Neural cell (in vitro differentiated cells): Measurements from ENCODE around the gene EXOC4. TPM values are rescaled to one million over a fixed set of nuclear protein-coding genes. Genes with fewer than 3 reads are reported as not detected.

Experiments
- H2AFZ ChIP-seq: fragments of 200-600, 300-800 bp; sonication (generic), shearing (Covaris generic); 2 replicates; pipeline ENCODE4 v1.6.0; 2014; ENCODE audit warnings: low read depth, mild to moderate bottlenecking, antibody characterized with exemption, low read length, moderate library complexity
- H3F3A ChIP-seq: fragments of 200-600 bp; shearing (Covaris generic); 2 replicates; pipeline ENCODE4 v1.6.1; 2016; ENCODE audit warnings: mild to moderate bottlenecking, moderate library complexity, mixed read lengths, antibody characterized with exemption, low read length; ENCODE audit not compliant: insufficient read depth, poor library complexity, severe bottlenecking
- H3K27ac ChIP-seq: fragments of 200-600, 300-800 bp; sonication (generic), shearing (Covaris generic); 2 replicates; pipeline ENCODE4 v1.5.1; 2014; ENCODE audit warnings: mild to moderate bottlenecking, low read length, moderate library complexity
- H3K27me3 ChIP-seq: fragments of 300-800, 200-600 bp; sonication (generic), shearing (Covaris generic); 2 replicates; pipeline ENCODE4 v1.6.0; 2014; ENCODE audit warnings: mild to moderate bottlenecking, low read depth, low read length, moderate library complexity; ENCODE audit not compliant: insufficient read depth
- H3K36me3 ChIP-seq: fragments of 300-800, 200-600 bp; sonication (generic), shearing (Covaris generic); 2 replicates; pipeline ENCODE4 v1.5.1; 2014; ENCODE audit warnings: mild to moderate bottlenecking, antibody characterized with exemption, low read length, moderate library complexity; ENCODE audit not compliant: insufficient read depth
- H3K4me2 ChIP-seq: fragments of 300-800, 200-600 bp; sonication (generic), shearing (Covaris generic); 2 replicates; pipeline ENCODE4 v1.6.0; 2014; ENCODE audit warnings: mild to moderate bottlenecking, low read length
- H3K4me3 ChIP-seq: fragments of 300-800, 200-600 bp; sonication (generic), shearing (Covaris generic); 2 replicates; pipeline ENCODE4 v1.5.1; 2014; ENCODE audit warnings: mild to moderate bottlenecking, low read length, moderate library complexity
- H3K79me2 ChIP-seq: fragments of 200-600 bp; shearing (Covaris generic); replicated peaks from 2 replicates; pipeline ENCODE4 v1.6.0; 2014; ENCODE audit warnings: mild to moderate bottlenecking, low read length, moderate library complexity; ENCODE audit not compliant: insufficient read depth
- H3K9ac ChIP-seq: fragments of 300-800, 200-600 bp; sonication (generic), shearing (Covaris generic); 2 replicates; pipeline ENCODE4 v1.6.1; 2016; ENCODE audit warnings: mild to moderate bottlenecking, low read length, mixed read lengths
- H3K9me2 ChIP-seq: fragments of 200-600 bp; shearing (Covaris generic); 2 replicates; pipeline ENCODE4 v1.6.1; 2016; ENCODE audit warnings: mild to moderate bottlenecking, low read length, mixed read lengths; ENCODE audit not compliant: insufficient read depth
- H3K9me3 ChIP-seq: fragments of 200-600, 300-800 bp; sonication (generic), shearing (Covaris generic); 2 replicates; pipeline ENCODE4 v1.6.1; 2016; ENCODE audit warnings: mild to moderate bottlenecking, mixed run types, low read length, moderate library complexity, mixed read lengths
- H4K20me1 ChIP-seq: fragments of 200-600 bp; shearing (Covaris generic); 2 replicates; pipeline ENCODE4 v1.6.1; 2016; ENCODE audit warnings: mild to moderate bottlenecking, mixed run types; ENCODE audit not compliant: insufficient read depth
- CTCF ChIP-seq: fragments of 450-650 bp; IDR thresholded peaks from 2 replicates; pipeline ENCODE4 v1.5.1; 2014; ENCODE audit warnings: antibody characterized with exemption, mild to moderate bottlenecking, moderate library complexity; ENCODE audit not compliant: poor library complexity, severe bottlenecking
- EP300 ChIP-seq: fragments of 450-650 bp; conservative IDR thresholded peaks from 2 replicates; pipeline ENCODE4 v1.6.1; 2014; ENCODE audit warnings: antibody characterized with exemption, mild to moderate bottlenecking, moderate library complexity; ENCODE audit not compliant: poor library complexity, severe bottlenecking
- EZH2 ChIP-seq: fragments of 200-600, 300-800 bp; shearing (Covaris generic), sonication (generic); IDR thresholded peaks from 2 replicates; pipeline ENCODE4 v1.6.1; 2014; ENCODE audit warnings: antibody characterized with exemption, low read length, borderline replicate concordance, mild to moderate bottlenecking; ENCODE audit not compliant: insufficient read depth, poor library complexity, severe bottlenecking
- MXI1 ChIP-seq: fragments of 450-650 bp; conservative IDR thresholded peaks from 2 replicates; pipeline ENCODE4 v1.6.1; 2014; ENCODE audit warnings: antibody characterized with exemption, mild to moderate bottlenecking; ENCODE audit not compliant: poor library complexity, severe bottlenecking
- POLR2AphosphoS5 ChIP-seq: IDR thresholded peaks from 2 replicates; pipeline ENCODE4 v1.6.1; 2012
- RAD21 ChIP-seq: fragments of 450-650 bp; conservative IDR thresholded peaks from 2 replicates; pipeline ENCODE4 v1.6.1; 2014; ENCODE audit warnings: antibody characterized with exemption, mild to moderate bottlenecking, moderate library complexity
- SMC3 ChIP-seq: fragments of 450-650 bp; conservative IDR thresholded peaks from 2 replicates; pipeline ENCODE4 v1.6.1; 2014; ENCODE audit warnings: antibody characterized with exemption, mild to moderate bottlenecking, moderate library complexity; ENCODE audit not compliant: poor library complexity
- TAF1 ChIP-seq: IDR thresholded peaks from 2 replicates; pipeline ENCODE4 v1.6.1; 2012; ENCODE audit warnings: low read depth
- polyA plus RNA-seq: library from polyadenylated mRNA; depleted of rRNA; stranded (reverse); fragments of >200 nt; gene quantifications from 2 replicates; pipeline ENCODE4 v1.2.3, GENCODE V29; 2014
- TF ChIP-seq, protein P1 (sequence below): IDR thresholded peaks from 2 replicates; pipeline ENCODE4 v1.6.1; 2012; ENCODE audit warnings: borderline replicate concordance

EXOC4 gene
- polyA plus RNA-seq, 1 donor from 2014 or later = 36.5 TPM

GRCh38 chr7:133873631-133874030, 620.8 kb downstream of the EXOC4 start:
- Histone ChIP-seq H3K9ac (no peak overlapping the region), H3K36me3 (no peaks in the 10 kb centered on the region), H2AFZ (no peak overlapping the region), H3F3A (no peaks in the 10 kb centered on the region), H3K27me3 (no peaks in the 10 kb centered on the region), H3K79me2 (no peaks in the 10 kb centered on the region), H3K27ac (no peak overlapping the region), H3K9me3 (no peaks in the 10 kb centered on the region), H3K4me2 (no peak overlapping the region), H4K20me1 (no peaks in the 10 kb centered on the region), H3K9me2 (no peaks in the 10 kb centered on the region), H3K4me3 (no peak overlapping the region)
- TF ChIP-seq EP300 (no peak), POLR2AphosphoS5 (no peak), EZH2 (no peak), CTCF (no peak), RAD21 (no peak), SMC3 (no peak), TAF1 (no peak), MXI1 (no peak)
- TF ChIP-seq, protein P1, sequence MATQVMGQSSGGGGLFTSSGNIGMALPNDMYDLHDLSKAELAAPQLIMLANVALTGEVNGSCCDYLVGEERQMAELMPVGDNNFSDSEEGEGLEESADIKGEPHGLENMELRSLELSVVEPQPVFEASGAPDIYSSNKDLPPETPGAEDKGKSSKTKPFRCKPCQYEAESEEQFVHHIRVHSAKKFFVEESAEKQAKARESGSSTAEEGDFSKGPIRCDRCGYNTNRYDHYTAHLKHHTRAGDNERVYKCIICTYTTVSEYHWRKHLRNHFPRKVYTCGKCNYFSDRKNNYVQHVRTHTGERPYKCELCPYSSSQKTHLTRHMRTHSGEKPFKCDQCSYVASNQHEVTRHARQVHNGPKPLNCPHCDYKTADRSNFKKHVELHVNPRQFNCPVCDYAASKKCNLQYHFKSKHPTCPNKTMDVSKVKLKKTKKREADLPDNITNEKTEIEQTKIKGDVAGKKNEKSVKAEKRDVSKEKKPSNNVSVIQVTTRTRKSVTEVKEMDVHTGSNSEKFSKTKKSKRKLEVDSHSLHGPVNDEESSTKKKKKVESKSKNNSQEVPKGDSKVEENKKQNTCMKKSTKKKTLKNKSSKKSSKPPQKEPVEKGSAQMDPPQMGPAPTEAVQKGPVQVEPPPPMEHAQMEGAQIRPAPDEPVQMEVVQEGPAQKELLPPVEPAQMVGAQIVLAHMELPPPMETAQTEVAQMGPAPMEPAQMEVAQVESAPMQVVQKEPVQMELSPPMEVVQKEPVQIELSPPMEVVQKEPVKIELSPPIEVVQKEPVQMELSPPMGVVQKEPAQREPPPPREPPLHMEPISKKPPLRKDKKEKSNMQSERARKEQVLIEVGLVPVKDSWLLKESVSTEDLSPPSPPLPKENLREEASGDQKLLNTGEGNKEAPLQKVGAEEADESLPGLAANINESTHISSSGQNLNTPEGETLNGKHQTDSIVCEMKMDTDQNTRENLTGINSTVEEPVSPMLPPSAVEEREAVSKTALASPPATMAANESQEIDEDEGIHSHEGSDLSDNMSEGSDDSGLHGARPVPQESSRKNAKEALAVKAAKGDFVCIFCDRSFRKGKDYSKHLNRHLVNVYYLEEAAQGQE = no peak

GRCh38 chr7:133883591-133883990, 630.7 kb downstream of the EXOC4 start:
- Histone ChIP-seq H3K27ac (no peak overlapping the region), H3K79me2 (no peaks in the 10 kb centered on the region), H2AFZ (no peak overlapping the region), H3K36me3 (no peaks in the 10 kb centered on the region), H3K9me2 (no peaks in the 10 kb centered on the region), H3K4me2 (no peak overlapping the region), H4K20me1 (no peaks in the 10 kb centered on the region), H3K4me3 (no peak overlapping the region), H3F3A (no peaks in the 10 kb centered on the region), H3K27me3 (no peaks in the 10 kb centered on the region), H3K9me3 (no peaks in the 10 kb centered on the region), H3K9ac (no peak overlapping the region)
- TF ChIP-seq MXI1 = no peak
- TF ChIP-seq, protein P1 = no peak
- TF ChIP-seq CTCF = no peak
- TF ChIP-seq EP300 = no peak
- TF ChIP-seq SMC3 = no peak
- TF ChIP-seq TAF1 = no peak
- TF ChIP-seq EZH2 = no peak
- no peak for TF ChIP-seq RAD21
- TF ChIP-seq POLR2AphosphoS5 = no peak
